Ishikawa (cell line): ENCODE data around the gene ST3GAL3.

ENCODE experiments used
- CEBPB ChIP-seq: IDR thresholded peaks from 2 replicates; pipeline ENCODE4 v1.6.1; 2012
- CREB1 ChIP-seq: IDR thresholded peaks from 2 replicates; pipeline ENCODE4 v1.6.1; 2012; ENCODE audit warnings: low read depth
- EP300 ChIP-seq: IDR thresholded peaks from 2 replicates; pipeline ENCODE4 v1.6.1; 2012; ENCODE audit warnings: borderline replicate concordance
- FOXM1 ChIP-seq: IDR thresholded peaks from 2 replicates; pipeline ENCODE4 v1.6.1; 2012; ENCODE audit warnings: low read depth, borderline replicate concordance
- NFIC ChIP-seq: IDR thresholded peaks from 2 replicates; pipeline ENCODE4 v1.6.1; 2012
- RAD21 ChIP-seq: IDR thresholded peaks from 2 replicates; pipeline ENCODE4 v1.6.1; 2012; ENCODE audit warnings: low read depth
- TAF1 ChIP-seq: IDR thresholded peaks from 2 replicates; pipeline ENCODE4 v1.6.1; 2012; ENCODE audit warnings: low read depth, mild to moderate bottlenecking
- TEAD4 ChIP-seq: IDR thresholded peaks from 2 replicates; pipeline ENCODE4 v1.6.1; 2012
- YY1 ChIP-seq: IDR thresholded peaks from 2 replicates; pipeline ENCODE4 v1.6.1; 2012; ENCODE audit warnings: low read depth
- TF ChIP-seq, protein P1 (sequence below): IDR thresholded peaks from 2 replicates; pipeline ENCODE4 v1.6.1; 2012
- TF ChIP-seq, protein P2 (sequence below): IDR thresholded peaks from 2 replicates; pipeline ENCODE4 v1.6.1; 2012; ENCODE audit warnings: low read depth, mild to moderate bottlenecking

GRCh38 chr1:43779266-43779665 is 71.9 kb downstream of the ST3GAL3 start:
- TF ChIP-seq YY1 (no peak), FOXM1 (no peak), RAD21 (no peak), EP300 (no peak), CEBPB (no peak), CREB1 (no peak), TEAD4 (no peak), TAF1 (no peak), NFIC (no peak)
- TF ChIP-seq, protein P1, sequence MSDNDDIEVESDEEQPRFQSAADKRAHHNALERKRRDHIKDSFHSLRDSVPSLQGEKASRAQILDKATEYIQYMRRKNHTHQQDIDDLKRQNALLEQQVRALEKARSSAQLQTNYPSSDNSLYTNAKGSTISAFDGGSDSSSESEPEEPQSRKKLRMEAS = no peak
- TF ChIP-seq, protein P2, sequence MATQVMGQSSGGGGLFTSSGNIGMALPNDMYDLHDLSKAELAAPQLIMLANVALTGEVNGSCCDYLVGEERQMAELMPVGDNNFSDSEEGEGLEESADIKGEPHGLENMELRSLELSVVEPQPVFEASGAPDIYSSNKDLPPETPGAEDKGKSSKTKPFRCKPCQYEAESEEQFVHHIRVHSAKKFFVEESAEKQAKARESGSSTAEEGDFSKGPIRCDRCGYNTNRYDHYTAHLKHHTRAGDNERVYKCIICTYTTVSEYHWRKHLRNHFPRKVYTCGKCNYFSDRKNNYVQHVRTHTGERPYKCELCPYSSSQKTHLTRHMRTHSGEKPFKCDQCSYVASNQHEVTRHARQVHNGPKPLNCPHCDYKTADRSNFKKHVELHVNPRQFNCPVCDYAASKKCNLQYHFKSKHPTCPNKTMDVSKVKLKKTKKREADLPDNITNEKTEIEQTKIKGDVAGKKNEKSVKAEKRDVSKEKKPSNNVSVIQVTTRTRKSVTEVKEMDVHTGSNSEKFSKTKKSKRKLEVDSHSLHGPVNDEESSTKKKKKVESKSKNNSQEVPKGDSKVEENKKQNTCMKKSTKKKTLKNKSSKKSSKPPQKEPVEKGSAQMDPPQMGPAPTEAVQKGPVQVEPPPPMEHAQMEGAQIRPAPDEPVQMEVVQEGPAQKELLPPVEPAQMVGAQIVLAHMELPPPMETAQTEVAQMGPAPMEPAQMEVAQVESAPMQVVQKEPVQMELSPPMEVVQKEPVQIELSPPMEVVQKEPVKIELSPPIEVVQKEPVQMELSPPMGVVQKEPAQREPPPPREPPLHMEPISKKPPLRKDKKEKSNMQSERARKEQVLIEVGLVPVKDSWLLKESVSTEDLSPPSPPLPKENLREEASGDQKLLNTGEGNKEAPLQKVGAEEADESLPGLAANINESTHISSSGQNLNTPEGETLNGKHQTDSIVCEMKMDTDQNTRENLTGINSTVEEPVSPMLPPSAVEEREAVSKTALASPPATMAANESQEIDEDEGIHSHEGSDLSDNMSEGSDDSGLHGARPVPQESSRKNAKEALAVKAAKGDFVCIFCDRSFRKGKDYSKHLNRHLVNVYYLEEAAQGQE = no peak
